ENCODE results near the gene DRGX.

The DRGX gene

DNA sequence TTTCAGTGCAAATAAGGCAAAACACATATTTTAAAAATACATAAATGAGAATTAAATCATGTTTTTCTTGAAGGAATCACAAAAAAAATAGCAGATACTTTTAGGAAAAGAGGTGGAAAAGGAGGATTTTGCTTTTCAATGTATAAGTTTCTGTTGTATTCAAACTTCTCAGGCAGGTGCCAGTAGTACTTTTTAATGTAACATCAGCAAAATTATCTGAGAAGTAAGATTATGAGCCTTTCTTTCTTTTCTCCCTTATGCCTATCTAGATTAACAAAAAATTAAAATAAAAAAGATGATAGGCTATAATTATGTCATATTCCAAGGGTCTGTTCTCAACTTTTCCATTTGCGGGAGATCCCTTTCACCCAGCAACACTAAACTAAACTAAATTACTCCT lies 2.6 kb downstream of the DRGX start:
- no peak for DNase-seq (ENCODE audit: extremely low spot score)
- TF ChIP-seq ZNF384 (IDR thresholded peaks at IDR 0.05) (no peak), TARDBP (IDR thresholded peaks at IDR 0.05) (no peak), BHLHE40 (IDR thresholded peaks at IDR 0.05; ENCODE audit: borderline replicate concordance) (no peak), ELF4 (IDR thresholded peaks at IDR 0.05) (no peak)
- CTCF ChIA-PET = no interaction called here
- POLR2A ChIA-PET = no interaction called here

DNA sequence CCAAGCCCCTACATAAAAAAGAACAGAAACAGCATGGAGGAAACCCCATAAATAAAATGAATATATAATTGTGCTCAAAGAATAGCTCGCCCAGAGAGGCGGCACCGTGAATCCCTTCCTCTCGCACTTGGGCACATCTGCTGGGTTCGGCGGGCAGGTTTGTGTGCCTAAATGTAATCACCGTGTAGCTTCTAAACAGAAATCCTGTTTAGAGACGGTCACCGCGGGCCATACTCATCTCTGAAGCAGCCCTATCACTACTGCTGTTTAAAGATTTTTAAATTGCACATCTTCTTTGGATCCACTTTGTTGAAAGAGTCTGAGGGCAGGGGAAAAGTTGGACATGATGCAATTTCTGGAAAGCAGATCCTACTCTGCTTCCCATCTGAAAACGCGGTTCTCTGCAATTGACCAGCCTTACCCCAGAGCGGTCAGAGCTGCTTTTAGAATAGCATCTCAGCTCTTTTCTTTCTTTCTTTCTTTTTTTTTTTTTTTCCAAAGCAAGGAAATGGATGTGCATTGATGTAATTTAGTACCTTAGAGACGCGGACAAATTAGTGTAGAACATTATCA lies 6.4 kb downstream of the DRGX start:
- CTCF ChIA-PET = no interaction called here
- no peak for DNase-seq (ENCODE audit: extremely low spot score)
- POLR2A ChIA-PET = no interaction called here
- TF ChIP-seq BHLHE40 (IDR thresholded peaks at IDR 0.05; ENCODE audit: borderline replicate concordance) (no peak), HDGF (IDR thresholded peaks at IDR 0.05; ENCODE audit: borderline replicate concordance) (no peak), TARDBP (IDR thresholded peaks at IDR 0.05) (no peak)

- TF ChIP-seq ELF4 (IDR thresholded peaks at IDR 0.05) (no peak), ZNF384 (IDR thresholded peaks at IDR 0.05) (no peak), NFRKB (IDR thresholded peaks at IDR 0.05) (no peak), FOXM1 (IDR thresholded peaks at IDR 0.05; ENCODE audit: borderline replicate concordance) (no peak), HDGF (IDR thresholded peaks at IDR 0.05; ENCODE audit: borderline replicate concordance) (no peak), FOXA1 (IDR thresholded peaks at IDR 0.05) (no peak), TARDBP (IDR thresholded peaks at IDR 0.05) (no peak), LEF1 (IDR thresholded peaks at IDR 0.05; ENCODE audit: borderline replicate concordance) (no peak), FOXK2 (IDR thresholded peaks at IDR 0.05) (no peak), ARNT (IDR thresholded peaks at IDR 0.05) (no peak), L3MBTL2 (conservative IDR thresholded peaks at IDR 0.05) (no peak)
- TF ChIP-seq, protein P1, sequence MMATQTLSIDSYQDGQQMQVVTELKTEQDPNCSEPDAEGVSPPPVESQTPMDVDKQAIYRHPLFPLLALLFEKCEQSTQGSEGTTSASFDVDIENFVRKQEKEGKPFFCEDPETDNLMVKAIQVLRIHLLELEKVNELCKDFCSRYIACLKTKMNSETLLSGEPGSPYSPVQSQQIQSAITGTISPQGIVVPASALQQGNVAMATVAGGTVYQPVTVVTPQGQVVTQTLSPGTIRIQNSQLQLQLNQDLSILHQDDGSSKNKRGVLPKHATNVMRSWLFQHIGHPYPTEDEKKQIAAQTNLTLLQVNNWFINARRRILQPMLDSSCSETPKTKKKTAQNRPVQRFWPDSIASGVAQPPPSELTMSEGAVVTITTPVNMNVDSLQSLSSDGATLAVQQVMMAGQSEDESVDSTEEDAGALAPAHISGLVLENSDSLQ (IDR thresholded peaks at IDR 0.05) = no peak
- no peak for DNase-seq (ENCODE audit: extremely low spot score)
- ChIA-PET POLR2A (no interaction called here), CTCF (no interaction called here)
Observed at GRCh38 chr10:49388161-49388560, 7.7 kb downstream of the DRGX start.

DNA sequence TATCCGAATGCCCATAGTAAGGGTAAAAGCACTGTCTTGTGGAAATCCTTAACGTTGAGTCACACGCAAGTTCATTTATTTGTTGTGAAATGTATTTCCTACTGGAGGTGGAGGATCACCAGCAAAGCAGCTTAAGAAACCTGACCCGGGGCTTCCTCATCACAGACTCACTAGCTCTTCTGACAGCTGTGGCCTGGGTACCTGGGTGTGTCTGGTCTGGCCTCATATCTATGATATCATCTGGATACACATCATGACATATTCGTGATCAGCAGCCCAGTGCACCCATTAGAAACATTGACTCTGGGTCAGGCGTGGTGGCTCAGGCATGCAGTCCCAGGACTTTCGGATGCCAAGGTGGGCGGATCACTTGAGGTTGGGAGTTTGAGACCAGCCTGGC lies 8.8 kb downstream of the DRGX start:
- TF ChIP-seq LEF1 (IDR thresholded peaks at IDR 0.05; ENCODE audit: borderline replicate concordance) (no peak), HDGF (IDR thresholded peaks at IDR 0.05; ENCODE audit: borderline replicate concordance) (no peak), ARNT (IDR thresholded peaks at IDR 0.05) (no peak), FOXM1 (IDR thresholded peaks at IDR 0.05; ENCODE audit: borderline replicate concordance) (no peak), CTBP1 (IDR thresholded peaks at IDR 0.05; ENCODE audit: borderline replicate concordance) (no peak), L3MBTL2 (conservative IDR thresholded peaks at IDR 0.05) (no peak), ELF4 (IDR thresholded peaks at IDR 0.05) (no peak), BHLHE40 (IDR thresholded peaks at IDR 0.05; ENCODE audit: borderline replicate concordance) (no peak), FOXA1 (IDR thresholded peaks at IDR 0.05) (no peak), FOXK2 (IDR thresholded peaks at IDR 0.05) (no peak), ZNF384 (IDR thresholded peaks at IDR 0.05) (no peak), TARDBP (IDR thresholded peaks at IDR 0.05) (no peak), SUZ12 (IDR thresholded peaks at IDR 0.05) (no peak), SP1 (IDR thresholded peaks at IDR 0.05) (no peak), NFRKB (IDR thresholded peaks at IDR 0.05) (no peak)
- TF ChIP-seq, protein P1 (IDR thresholded peaks at IDR 0.05) = no peak
- POLR2A ChIA-PET = no interaction called here
- DNase-seq (ENCODE audit: extremely low spot score) = no peak
- CTCF ChIA-PET = no interaction called here

DNA sequence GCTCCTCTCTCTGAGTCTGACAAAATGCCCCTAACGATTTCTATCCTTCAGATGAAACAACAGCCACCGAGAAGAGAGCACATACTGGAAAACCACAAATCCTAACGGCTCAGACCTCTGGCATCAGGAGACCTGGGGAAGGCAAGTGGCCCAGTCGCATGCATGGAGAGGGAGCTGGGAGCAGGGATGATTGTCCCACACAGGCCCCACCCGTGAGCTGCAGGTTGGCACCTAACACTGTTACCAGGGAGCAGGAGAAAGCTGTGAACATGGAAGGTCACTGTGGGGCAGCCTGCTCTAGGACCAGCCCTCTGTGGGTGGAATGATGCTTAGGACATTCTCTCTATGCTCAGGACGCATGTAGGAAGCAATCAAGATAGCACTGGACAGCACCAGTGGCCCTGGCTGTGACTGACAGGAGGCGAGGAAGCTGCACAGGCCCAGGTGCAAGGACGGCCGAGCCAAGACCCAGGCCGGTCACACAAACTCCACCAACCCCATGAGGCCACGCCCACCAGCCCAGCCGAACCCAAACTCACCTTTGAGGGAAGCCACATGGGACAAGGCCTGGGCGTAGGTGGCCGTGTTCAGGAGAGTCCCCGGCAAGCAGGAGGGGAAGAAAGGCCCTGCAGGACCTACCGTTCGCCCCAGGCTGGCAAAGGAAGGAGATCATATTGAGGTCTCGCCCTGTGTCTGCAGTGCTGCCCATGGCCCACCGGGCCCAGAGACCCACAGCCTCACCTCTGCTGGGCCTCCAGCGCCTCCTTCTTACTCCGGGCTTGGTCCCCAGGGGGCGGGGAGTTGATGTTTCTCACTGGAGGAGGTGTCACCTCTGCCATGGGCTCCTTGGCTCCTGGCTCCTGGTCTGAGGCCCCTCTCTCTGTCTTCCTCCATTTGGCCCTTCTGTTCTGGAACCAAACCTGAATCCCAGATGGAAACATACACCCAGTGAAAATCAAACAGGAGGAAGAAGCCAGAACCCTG lies 9.7 kb downstream of the DRGX start:
- ChIA-PET CTCF (no interaction called here), POLR2A (no interaction called here)
- DNase-seq (ENCODE audit: extremely low spot score) = no peak
- TF ChIP-seq LEF1 (IDR thresholded peaks at IDR 0.05; ENCODE audit: borderline replicate concordance) (no peak), FOXM1 (IDR thresholded peaks at IDR 0.05; ENCODE audit: borderline replicate concordance) (no peak), ELF4 (IDR thresholded peaks at IDR 0.05) (no peak), SUZ12 (IDR thresholded peaks at IDR 0.05) (no peak), BHLHE40 (IDR thresholded peaks at IDR 0.05; ENCODE audit: borderline replicate concordance) (no peak), NFRKB (IDR thresholded peaks at IDR 0.05) (no peak), HDGF (IDR thresholded peaks at IDR 0.05; ENCODE audit: borderline replicate concordance) (no peak), TARDBP (IDR thresholded peaks at IDR 0.05) (no peak), CTBP1 (IDR thresholded peaks at IDR 0.05; ENCODE audit: borderline replicate concordance) (no peak), FOXA1 (IDR thresholded peaks at IDR 0.05) (no peak), SP1 (IDR thresholded peaks at IDR 0.05) (no peak), ZNF384 (IDR thresholded peaks at IDR 0.05) (no peak), L3MBTL2 (conservative IDR thresholded peaks at IDR 0.05) (no peak), ARNT (IDR thresholded peaks at IDR 0.05) (no peak)

DNA sequence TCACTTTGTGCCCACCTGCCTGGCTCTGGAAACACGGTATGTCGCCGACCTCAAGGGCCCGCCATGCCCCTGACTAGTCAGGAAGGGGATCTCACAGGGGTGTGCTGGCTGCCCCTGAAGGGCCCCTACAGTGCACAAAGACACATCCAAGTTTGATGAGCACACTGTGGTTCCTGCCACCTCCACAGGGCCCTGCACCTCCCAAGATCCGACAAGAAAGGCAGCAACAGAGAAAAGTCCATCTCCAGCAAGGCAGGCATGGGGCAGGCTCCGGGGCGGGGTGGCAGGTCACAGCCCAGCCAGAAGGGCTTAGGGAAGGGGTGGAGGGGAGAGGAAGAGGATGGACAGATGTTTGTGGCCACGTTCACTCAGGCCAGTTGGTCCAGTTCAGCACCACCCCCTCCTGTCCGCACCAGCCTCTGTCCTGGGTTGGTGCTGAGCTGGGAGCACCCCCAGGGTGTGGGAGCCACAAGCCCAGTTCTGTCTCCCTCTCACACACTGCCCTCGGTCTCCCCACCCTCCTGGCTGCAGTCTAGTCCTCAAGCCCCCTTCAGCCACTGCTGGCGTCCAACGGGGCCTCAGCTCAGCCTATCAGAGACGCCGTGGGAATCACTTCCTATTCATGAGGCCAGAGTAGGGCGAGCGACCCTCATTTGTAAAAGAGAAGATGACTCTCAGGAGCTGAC lies 11.5 kb downstream of the DRGX start:
- CTCF ChIA-PET = no interaction called here

More for the DNA sequence above, 11.5 kb downstream of the DRGX start:
- TF ChIP-seq ELF4 (IDR thresholded peaks at IDR 0.05) (no peak), CTBP1 (IDR thresholded peaks at IDR 0.05; ENCODE audit: borderline replicate concordance) (no peak), LEF1 (IDR thresholded peaks at IDR 0.05; ENCODE audit: borderline replicate concordance) (no peak), HDGF (IDR thresholded peaks at IDR 0.05; ENCODE audit: borderline replicate concordance) (no peak)
- TF ChIP-seq, protein P1 (IDR thresholded peaks at IDR 0.05) = no peak
- POLR2A ChIA-PET = no interaction called here
- DNase-seq (ENCODE audit: extremely low spot score) = no peak

Data from HEK293T (cell line).